Stimulated activated naive B cell treated with anti-CD40 and anti-IgM and Interleukin-4, amounts not matched to agents 10 μg/mL and 1 μg/mL and 100 μg/mL, for 72 hours (primary cell): Measurements from ENCODE around the gene ZGPAT.

Experiments used
- ATAC-seq, 2 donors: fragments of 150-1000 bp; cut with Tn5 transposase; replicated peaks; 2 replicates each; pipeline ENCODE4 v1.10.0; 2021; ENCODE audit warnings: moderate library complexity in 1 of 2
- DNase-seq: peaks from one replicate; pipeline ENCODE4 v3.0.0; 2021
- H3K27ac Mint-ChIP-seq: one replicate; pipeline ENCODE4 v1.8.0; 2022; ENCODE audit warnings: mild to moderate bottlenecking, mixed read lengths
- H3K27me3 Mint-ChIP-seq, 2 donors: one replicate each; pipeline ENCODE4 v1.8.0; 2022; ENCODE audit warnings: mixed read lengths in 2 of 2
- H3K36me3 Mint-ChIP-seq, 2 donors: one replicate each; pipeline ENCODE4 v1.8.0; 2022; ENCODE audit warnings: mixed read lengths in 2 of 2, mild to moderate bottlenecking in 1 of 2
- H3K4me1 Mint-ChIP-seq, 2 donors: one replicate each; pipeline ENCODE4 v1.8.0; 2022; ENCODE audit warnings: mixed read lengths in 2 of 2, mild to moderate bottlenecking in 1 of 2
- H3K4me3 Mint-ChIP-seq, 2 donors: one replicate each; pipeline ENCODE4 v1.8.0; 2022; ENCODE audit warnings: mild to moderate bottlenecking in 2 of 2, mixed read lengths in 2 of 2, moderate library complexity in 1 of 2
- H3K9me3 Mint-ChIP-seq, 2 donors: one replicate each; pipeline ENCODE4 v1.8.0; 2022; ENCODE audit warnings: mixed read lengths in 2 of 2, mild to moderate bottlenecking in 1 of 2

The ZGPAT gene

DNA sequence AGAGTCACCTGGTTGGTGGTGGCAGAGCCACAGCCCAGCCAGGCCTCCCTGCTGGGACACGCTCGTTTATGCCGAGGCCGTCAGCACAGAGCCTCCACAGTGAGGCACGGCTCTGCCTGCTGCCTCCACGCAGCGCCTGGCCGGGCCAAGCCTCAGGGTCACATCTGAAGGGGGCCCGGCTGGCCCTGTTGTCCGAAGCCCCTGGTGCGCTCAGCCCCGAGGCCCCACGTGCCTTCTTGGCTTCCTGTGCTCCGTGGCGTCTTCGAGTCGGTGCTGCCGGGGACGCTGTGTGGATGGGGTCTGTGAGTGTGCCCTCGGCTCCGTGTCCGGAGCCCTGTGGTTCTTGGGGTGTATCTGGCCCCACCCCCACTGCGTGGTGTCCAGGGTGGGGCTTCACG lies 21.7 kb upstream of the ZGPAT start:
- no peaks in the 10 kb centered on the region for H3K27me3 Mint-ChIP-seq
- no peak for ATAC-seq
- no peaks in the 10 kb centered on the region for H3K9me3 Mint-ChIP-seq
- H3K36me3 Mint-ChIP-seq, result peaks cover 11 to 13% of the 10 kb centered on the region in 2 donors
- H3K4me1 Mint-ChIP-seq, result peaks cover 3 to 17% of the 10 kb centered on the region in 2 donors
- no peak overlapping the region for H3K27ac Mint-ChIP-seq
- no peak for DNase-seq
- H3K4me3 Mint-ChIP-seq, result no peak overlapping the region

DNA sequence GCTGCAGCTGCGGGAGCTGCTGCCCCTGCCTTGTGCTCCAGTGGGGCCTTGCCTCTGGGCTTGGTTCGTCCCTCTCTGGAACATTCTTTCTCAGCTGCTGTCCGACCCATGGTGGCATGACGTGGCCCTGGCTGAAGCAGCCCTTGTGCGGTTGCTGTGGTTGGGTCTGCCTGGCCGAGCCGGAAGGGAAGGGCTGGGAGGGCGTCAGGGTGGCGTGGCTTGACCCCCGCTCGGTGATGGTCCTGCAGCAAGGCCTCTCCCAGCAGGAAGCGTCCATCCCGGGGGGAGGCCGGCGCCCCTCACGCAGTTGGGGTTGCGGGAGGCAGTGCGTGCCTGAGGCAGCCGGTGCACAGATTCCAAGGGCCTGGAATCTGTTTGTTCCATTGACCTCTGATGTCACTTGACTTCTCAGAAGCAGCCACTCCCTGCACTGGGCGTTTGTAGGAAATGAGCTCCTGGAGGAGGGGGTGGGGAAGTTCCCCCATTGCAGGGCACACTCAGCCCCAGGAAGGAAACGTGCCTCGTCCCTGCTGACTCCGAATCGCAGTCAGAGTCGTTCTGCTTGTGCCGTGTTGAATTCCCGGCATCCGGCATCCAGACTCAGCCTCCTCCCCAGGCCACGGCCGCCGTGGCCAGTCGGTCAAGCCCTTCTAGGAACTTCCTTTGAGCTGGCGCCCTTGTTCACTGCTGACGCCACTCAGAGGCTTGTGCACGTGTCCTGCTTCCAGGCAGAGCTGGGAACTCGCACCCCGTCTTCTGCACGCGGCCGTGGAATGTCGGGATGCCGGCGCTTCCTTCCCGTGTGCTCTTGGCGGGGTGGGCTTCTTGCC lies 21.1 kb upstream of the ZGPAT start:
- H3K27ac Mint-ChIP-seq, result peak overlapping the region; percentile 65
- DNase-seq (no peak), ATAC-seq (peak; percentile 64 to 71)
- H3K36me3 Mint-ChIP-seq, result peaks cover 17% of the 10 kb centered on the region in 2 donors
- no peaks in the 10 kb centered on the region for H3K9me3 Mint-ChIP-seq
- peaks cover 8 to 17% of the 10 kb centered on the region in 2 donors for H3K4me1 Mint-ChIP-seq
- H3K4me3 Mint-ChIP-seq, result peak overlapping the region in 1 of 2 donors; percentile 36
- H3K27me3 Mint-ChIP-seq, result no peaks in the 10 kb centered on the region

DNA sequence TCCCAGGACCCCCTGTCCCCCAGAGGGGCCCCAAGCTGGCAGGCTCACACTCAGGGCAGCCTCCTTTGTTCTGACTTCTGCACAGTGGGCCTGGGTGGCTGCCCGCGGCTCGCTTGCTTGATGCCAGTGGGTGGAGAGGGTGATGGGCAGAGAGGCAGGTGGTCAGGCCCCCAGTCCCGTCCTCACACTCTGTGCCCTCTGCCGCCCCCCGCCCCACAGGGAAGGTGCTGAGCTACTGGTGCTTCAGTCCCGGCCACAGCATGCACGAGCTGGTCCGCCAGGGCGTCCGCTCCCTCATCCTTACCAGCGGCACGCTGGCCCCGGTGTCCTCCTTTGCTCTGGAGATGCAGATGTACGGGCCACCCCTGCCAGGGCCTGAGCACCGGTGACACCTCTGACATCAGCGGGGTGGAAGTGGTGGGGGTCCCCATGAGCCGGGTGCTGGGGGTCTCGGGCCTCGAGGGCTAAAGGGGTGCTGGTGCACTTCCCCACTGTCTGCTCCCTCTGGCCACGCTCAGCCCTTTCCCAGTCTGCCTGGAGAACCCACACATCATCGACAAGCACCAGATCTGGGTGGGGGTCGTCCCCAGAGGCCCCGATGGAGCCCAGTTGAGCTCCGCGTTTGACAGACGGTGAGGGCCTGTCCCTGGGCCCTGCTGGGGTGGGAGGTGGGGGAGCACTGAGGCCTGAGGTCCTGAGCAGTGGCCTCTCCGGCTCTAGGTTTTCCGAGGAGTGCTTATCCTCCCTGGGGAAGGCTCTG lies 20.2 kb upstream of the ZGPAT start:
- DNase-seq, result no peak

DNA sequence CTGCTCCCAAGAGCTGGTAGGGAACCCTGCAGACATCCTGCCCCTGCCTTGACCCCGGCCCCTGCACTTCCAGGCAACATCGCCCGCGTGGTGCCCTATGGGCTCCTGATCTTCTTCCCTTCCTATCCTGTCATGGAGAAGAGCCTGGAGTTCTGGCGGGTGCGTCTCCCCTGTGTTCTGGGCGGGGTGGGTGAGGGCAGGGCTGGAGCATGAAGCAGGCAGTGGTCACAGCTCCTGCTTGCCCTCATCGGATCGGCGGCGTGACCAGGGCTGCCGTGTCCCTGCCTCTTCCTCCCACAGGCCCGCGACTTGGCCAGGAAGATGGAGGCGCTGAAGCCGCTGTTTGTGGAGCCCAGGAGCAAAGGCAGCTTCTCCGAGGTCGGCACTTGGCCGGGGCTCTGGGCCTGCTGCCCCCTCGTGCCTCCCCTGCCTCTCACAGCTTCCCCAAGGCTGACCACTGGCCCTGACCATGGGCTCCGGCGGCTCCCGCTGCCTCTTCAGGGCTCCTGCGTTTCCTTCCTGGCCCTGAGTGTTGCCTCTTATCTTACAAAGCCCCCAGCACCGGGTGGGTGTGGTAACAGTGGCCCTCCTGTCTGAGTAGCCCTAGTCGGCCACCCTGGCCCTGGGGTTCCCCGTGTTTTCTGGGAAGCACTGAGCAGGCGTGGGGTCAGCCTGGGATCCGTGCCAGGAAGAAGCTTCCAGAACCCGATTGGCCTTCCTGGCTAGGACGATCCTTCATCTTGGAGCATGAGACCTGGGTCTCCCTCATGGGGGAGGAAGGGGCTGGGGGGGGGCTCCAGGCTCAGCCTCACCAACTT lies 19.4 kb upstream of the ZGPAT start:
- H3K9me3 Mint-ChIP-seq, result no peaks in the 10 kb centered on the region
- H3K4me3 Mint-ChIP-seq, result no peak overlapping the region
- H3K36me3 Mint-ChIP-seq, result peaks cover 15 to 22% of the 10 kb centered on the region in 2 donors
- H3K27ac Mint-ChIP-seq, result no peak overlapping the region
- DNase-seq (no peak), ATAC-seq (no peak)
- no peaks in the 10 kb centered on the region for H3K27me3 Mint-ChIP-seq
- H3K4me1 Mint-ChIP-seq, result peaks cover 10 to 17% of the 10 kb centered on the region in 2 donors

More for the DNA sequence above, 20.2 kb upstream of the ZGPAT start:
- Mint-ChIP-seq H3K9me3 (no peaks in the 10 kb centered on the region), H3K4me3 (no peak overlapping the region), H3K4me1 (peaks cover 10 to 17% of the 10 kb centered on the region in 2 donors), H3K27ac (no peak overlapping the region), H3K36me3 (peaks cover 15 to 20% of the 10 kb centered on the region in 2 donors), H3K27me3 (no peaks in the 10 kb centered on the region)
- no peak for ATAC-seq

DNA sequence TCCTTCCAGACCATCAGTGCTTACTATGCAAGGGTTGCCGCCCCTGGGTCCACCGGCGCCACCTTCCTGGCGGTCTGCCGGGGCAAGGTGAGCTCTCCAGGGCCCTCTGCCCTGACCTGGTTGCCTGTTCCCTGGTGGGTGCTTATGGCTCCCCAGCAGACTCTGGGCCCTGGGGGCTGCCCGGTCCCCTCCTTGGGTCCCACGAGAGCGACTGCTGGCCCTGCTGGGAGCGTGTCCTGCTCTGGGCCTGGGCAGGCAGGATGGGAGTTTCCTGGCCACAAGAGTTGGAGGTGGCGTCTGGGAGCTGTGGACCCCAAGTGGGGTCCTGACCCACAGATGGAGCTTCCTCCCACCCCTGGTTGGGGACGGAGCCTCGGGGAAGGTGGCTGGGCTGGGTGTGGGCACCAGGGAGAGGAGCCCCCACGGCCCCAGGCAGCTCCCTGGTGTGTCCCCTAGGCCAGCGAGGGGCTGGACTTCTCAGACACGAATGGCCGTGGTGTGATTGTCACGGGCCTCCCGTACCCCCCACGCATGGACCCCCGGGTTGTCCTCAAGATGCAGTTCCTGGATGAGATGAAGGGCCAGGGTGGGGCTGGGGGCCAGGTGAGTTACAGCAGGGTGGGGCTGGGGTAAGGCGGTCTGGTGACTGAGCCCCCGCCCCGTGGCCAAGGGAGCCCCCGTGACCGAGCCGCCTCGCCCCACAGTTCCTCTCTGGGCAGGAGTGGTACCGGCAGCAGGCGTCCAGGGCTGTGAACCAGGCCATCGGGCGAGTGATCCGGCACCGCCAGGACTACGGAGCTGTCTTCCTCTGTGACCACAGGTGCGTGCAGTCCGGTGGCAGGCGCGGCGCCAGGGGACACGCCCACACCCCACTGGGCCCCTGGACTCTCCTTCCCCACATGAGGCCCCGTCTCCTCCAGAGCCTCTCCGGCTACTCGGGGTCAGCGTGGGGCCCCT lies 18.5 kb upstream of the ZGPAT start:
- ATAC-seq, result no peak

DNA sequence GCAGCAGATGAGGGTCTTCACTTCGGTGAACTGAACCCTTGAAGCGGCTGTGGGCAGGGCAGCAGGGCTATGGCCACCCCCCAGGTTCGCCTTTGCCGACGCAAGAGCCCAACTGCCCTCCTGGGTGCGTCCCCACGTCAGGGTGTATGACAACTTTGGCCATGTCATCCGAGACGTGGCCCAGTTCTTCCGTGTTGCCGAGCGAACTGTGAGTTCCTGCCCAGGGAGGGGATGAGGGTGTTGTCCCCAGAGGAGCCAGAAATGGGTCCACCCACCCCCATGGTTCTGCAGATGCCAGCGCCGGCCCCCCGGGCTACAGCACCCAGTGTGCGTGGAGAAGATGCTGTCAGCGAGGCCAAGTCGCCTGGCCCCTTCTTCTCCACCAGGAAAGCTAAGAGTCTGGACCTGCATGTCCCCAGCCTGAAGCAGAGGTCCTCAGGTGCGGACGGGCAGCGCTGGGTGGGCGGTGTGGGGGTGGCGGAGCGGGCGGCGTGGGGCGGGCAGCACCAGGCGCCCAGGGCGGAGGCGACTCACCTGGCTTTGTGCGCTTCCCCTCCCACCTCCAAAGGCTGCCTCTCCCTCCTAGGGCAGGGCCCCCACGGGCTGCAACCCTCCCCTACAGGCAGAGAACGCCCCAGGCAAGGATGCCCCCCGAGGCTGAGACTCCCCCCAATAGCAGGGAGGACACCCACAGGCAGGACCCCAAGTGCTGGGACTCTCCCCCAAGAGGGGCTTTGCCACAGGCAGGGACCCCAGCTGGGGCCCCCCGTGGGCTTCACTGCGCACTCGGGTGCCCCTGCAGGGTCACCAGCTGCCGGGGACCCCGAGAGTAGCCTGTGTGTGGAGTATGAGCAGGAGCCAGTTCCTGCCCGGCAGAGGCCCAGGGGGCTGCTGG lies 17.6 kb upstream of the ZGPAT start:
- no peak overlapping the region for H3K4me3 Mint-ChIP-seq
- no peak for DNase-seq
- peaks cover 10 to 22% of the 10 kb centered on the region in 2 donors for H3K4me1 Mint-ChIP-seq
- no peak overlapping the region for H3K27ac Mint-ChIP-seq
- no peaks in the 10 kb centered on the region for H3K27me3 Mint-ChIP-seq
- no peaks in the 10 kb centered on the region for H3K9me3 Mint-ChIP-seq
- peaks cover 11 to 24% of the 10 kb centered on the region in 2 donors for H3K36me3 Mint-ChIP-seq
- ATAC-seq, result no peak

More for the DNA sequence above, 18.5 kb upstream of the ZGPAT start:
- peaks cover 10 to 22% of the 10 kb centered on the region in 2 donors for H3K4me1 Mint-ChIP-seq
- H3K36me3 Mint-ChIP-seq, result peaks cover 11 to 24% of the 10 kb centered on the region in 2 donors
- no peak overlapping the region for H3K27ac Mint-ChIP-seq
- H3K9me3 Mint-ChIP-seq, result no peaks in the 10 kb centered on the region
- H3K4me3 Mint-ChIP-seq, result no peak overlapping the region
- H3K27me3 Mint-ChIP-seq, result no peaks in the 10 kb centered on the region
- DNase-seq, result no peak

- peak overlapping the region; percentile 87 for H3K27ac Mint-ChIP-seq
- peaks cover 11 to 25% of the 10 kb centered on the region in 2 donors for H3K4me1 Mint-ChIP-seq
- peak overlapping the region in 1 of 2 donors; percentile 5 for H3K4me3 Mint-ChIP-seq
- ATAC-seq, result peak in 1 of 2 donors; percentile 22
- peaks cover 11 to 26% of the 10 kb centered on the region in 2 donors for H3K36me3 Mint-ChIP-seq
- no peaks in the 10 kb centered on the region for H3K27me3 Mint-ChIP-seq
- H3K9me3 Mint-ChIP-seq, result no peaks in the 10 kb centered on the region
- no peak for DNase-seq
Observed at GRCh38 chr20:63690898-63691710, 16.7 kb upstream of the ZGPAT start.

GRCh38 chr20:63691711-63692435 lies 16.0 kb upstream of the ZGPAT start:
- Mint-ChIP-seq H3K4me3 (no peak overlapping the region), H3K27me3 (no peaks in the 10 kb centered on the region), H3K36me3 (peaks cover 11 to 28% of the 10 kb centered on the region in 2 donors), H3K27ac (peak overlapping the region; percentile 87), H3K4me1 (peaks cover 13 to 29% of the 10 kb centered on the region in 2 donors), H3K9me3 (no peaks in the 10 kb centered on the region)
- ATAC-seq (no peak), DNase-seq (no peak)

DNA sequence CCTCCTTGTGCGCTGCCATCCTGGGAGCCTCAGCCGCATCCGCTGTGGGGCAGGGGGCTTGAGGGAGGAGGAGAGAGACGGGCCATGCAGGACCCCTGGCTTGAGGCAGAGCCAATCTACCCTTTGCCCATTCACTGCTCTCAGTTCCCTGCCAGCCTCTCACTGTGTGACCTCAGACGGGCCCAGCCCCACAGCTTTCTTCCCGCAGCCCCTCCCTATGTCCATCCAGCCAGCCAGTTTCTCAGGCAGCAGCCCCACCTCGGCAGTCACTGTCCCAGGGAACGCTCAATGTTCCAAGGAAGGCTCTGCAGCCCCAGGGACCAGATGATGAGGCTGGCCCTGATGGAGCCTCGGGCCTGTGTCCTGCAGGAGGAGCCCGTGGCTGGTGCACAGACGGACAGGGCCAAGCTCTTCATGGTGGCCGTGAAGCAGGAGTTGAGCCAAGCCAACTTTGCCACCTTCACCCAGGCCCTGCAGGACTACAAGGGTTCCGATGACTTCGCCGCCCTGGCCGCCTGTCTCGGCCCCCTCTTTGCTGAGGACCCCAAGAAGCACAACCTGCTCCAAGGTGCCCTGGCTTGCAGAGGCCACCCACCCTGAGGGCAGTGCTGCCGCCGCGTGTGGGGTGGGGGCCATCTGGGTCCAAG lies 15.3 kb upstream of the ZGPAT start:
- no peak overlapping the region for H3K4me3 Mint-ChIP-seq
- H3K36me3 Mint-ChIP-seq, result peaks cover 14 to 32% of the 10 kb centered on the region in 2 donors
- no peaks in the 10 kb centered on the region for H3K27me3 Mint-ChIP-seq
- ATAC-seq (no peak), DNase-seq (no peak)
- peak overlapping the region; percentile 72 for H3K27ac Mint-ChIP-seq
- H3K4me1 Mint-ChIP-seq, result peaks cover 15 to 29% of the 10 kb centered on the region in 2 donors
- H3K9me3 Mint-ChIP-seq, result no peaks in the 10 kb centered on the region

DNA sequence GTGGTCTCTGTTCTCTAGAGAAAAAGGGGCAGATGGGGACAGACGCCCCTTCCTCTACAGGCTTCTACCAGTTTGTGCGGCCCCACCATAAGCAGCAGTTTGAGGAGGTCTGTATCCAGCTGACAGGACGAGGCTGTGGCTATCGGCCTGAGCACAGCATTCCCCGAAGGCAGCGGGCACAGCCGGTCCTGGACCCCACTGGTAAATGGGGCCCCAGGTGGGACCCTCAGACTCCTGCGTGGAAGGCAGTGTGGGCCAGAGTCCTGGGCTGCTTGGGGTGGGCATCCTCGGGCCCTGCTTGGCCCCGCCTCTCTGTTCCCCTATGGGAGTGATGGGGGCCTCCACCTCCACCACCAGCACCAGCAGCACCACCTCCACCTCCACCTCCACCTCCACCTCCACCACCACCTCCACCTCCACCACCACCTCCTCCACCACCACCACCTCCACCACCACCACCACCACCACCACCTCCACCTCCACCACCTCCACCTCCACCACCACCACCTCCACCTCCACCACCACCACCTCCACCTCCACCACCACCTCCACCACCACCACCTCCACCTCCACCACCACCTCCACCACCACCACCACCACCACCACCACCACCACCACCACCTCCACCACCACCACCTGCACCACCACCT lies 14.6 kb upstream of the ZGPAT start:
- Mint-ChIP-seq H3K9me3 (no peaks in the 10 kb centered on the region), H3K4me1 (peaks cover 17 to 28% of the 10 kb centered on the region in 2 donors), H3K36me3 (peaks cover 13 to 32% of the 10 kb centered on the region in 2 donors), H3K27me3 (no peaks in the 10 kb centered on the region), H3K4me3 (no peak overlapping the region), H3K27ac (peak overlapping the region; percentile 25)
- no peak for ATAC-seq
- DNase-seq, result no peak
